NCI-H1436 (cell line): ENCODE measurements around the gene DHTKD1.
"Not testable (repeated sequence)": the region's sequence is repeated elsewhere in the genome, so short reads cannot be mapped to it uniquely, and the experiment has no call there.

Experiments used
- DNase-seq: peaks from one replicate; lab custom pipeline; 2025; lab: John Stamatoyannopoulos, UW

Gene DHTKD1

GRCh38 chr10:12150163-12150562, 81.4 kb downstream of the DHTKD1 start:
- DNase-seq, result no peak

- no peak for DNase-seq
These were observed 85.8 kb downstream of the DHTKD1 start for GRCh38 chr10:12154516-12154915.

GRCh38 chr10:12156367-12157123, 87.8 kb downstream of the DHTKD1 start:
- no peak for DNase-seq

GRCh38 chr10:12158111-12158510, 89.4 kb downstream of the DHTKD1 start:
- DNase-seq, result no peak

GRCh38 chr10:12160664-12161063, 91.9 kb downstream of the DHTKD1 start:
- no peak for DNase-seq

GRCh38 chr10:12162927-12163326, 94.2 kb downstream of the DHTKD1 start:
- DNase-seq, result no peak

- DNase-seq, result no peak
These were observed 95.3 kb downstream of the DHTKD1 start for GRCh38 chr10:12164085-12164484.

GRCh38 chr10:12165036-12165435, 96.3 kb downstream of the DHTKD1 start:
- DNase-seq, result no peak

- DNase-seq, result no peak
These were observed 97.4 kb downstream of the DHTKD1 start for GRCh38 chr10:12165999-12166775.

GRCh38 chr10:12171512-12171911, 102.8 kb downstream of the DHTKD1 start:
- not testable (repeated sequence) for DNase-seq
